Smooth muscle cell (in vitro differentiated cells): ENCODE data around the gene LCNL1. TPM values are rescaled to one million over a fixed set of nuclear protein-coding genes. Genes with fewer than 3 reads are reported as not detected.

ENCODE experiments used
- DNase-seq: peaks from one replicate; lab custom pipeline; 2025; ENCODE audit not compliant: unreplicated experiment; lab: John Stamatoyannopoulos, UW
- H2AFZ ChIP-seq: fragments of 200-600 bp; sonication (generic); 2 replicates; pipeline ENCODE4 v1.6.0; 2016; ENCODE audit warnings: antibody characterized with exemption, low read depth, mild to moderate bottlenecking
- H3F3A ChIP-seq: fragments of 200-600 bp; sonication (generic); 2 replicates; pipeline ENCODE4 v1.6.0; 2017; ENCODE audit warnings: antibody characterized with exemption, low read depth
- H3K27ac ChIP-seq: fragments of 200-600 bp; sonication (generic); 2 replicates; pipeline ENCODE4 v1.5.1; 2016; ENCODE audit warnings: low read depth, mild to moderate bottlenecking
- H3K27me3 ChIP-seq: fragments of 200-600 bp; sonication (generic); 2 replicates; pipeline ENCODE4 v1.6.1; 2016; ENCODE audit warnings: low read depth, mild to moderate bottlenecking
- H3K36me3 ChIP-seq: fragments of 200-600 bp; sonication (generic); 2 replicates; pipeline ENCODE4 v1.5.1; 2016; ENCODE audit warnings: low read depth
- H3K4me1 ChIP-seq: fragments of 200-600 bp; sonication (generic); 2 replicates; pipeline ENCODE4 v1.5.1; 2016; ENCODE audit warnings: low read depth
- H3K4me2 ChIP-seq: fragments of 200-600 bp; sonication (generic); 2 replicates; pipeline ENCODE4 v1.6.0; 2016; ENCODE audit warnings: mild to moderate bottlenecking
- H3K4me3 ChIP-seq: fragments of 200-600 bp; sonication (generic); 2 replicates; pipeline ENCODE4 v1.5.1; 2016; ENCODE audit warnings: mild to moderate bottlenecking
- H3K79me2 ChIP-seq: fragments of 200-600 bp; sonication (generic); 2 replicates; pipeline ENCODE4 v1.6.0; 2016; ENCODE audit warnings: low read depth, mild to moderate bottlenecking
- H3K9ac ChIP-seq: fragments of 200-600 bp; sonication (generic); 2 replicates; pipeline ENCODE4 v1.6.0; 2016; ENCODE audit warnings: low read depth
- H3K9me3 ChIP-seq: fragments of 200-600 bp; sonication (generic); replicated peaks from 2 replicates; pipeline ENCODE4 v1.5.1; 2016; ENCODE audit warnings: low read depth
- H4K20me1 ChIP-seq: fragments of 200-600 bp; sonication (generic); 2 replicates; pipeline ENCODE4 v1.6.0; 2016; ENCODE audit warnings: low read depth
- WGBS: methylation state at CpG from one replicate; pipeline ENCODE4 v1.1.7; 2016; ENCODE audit warnings: low lambda C conversion rate; 5-methylcytosine and 5-hydroxymethylcytosine counted together
- polyA plus RNA-seq: library from polyadenylated mRNA; unstranded; fragments of >200 nt; fragmentation: Nextera tagmentation; extraction: Ambion mirVana; gene quantifications from 2 replicates; pipeline ENCODE4 v1.2.1, GENCODE V29; 2016
- total RNA-seq: library from RNA; depleted of rRNA; stranded (reverse); fragments of >200 nt; gene quantifications from 2 replicates; pipeline ENCODE4 v1.2.3, GENCODE V29; 2014
- TF ChIP-seq, protein P1 (sequence below): fragments of 200-600 bp; sonication (generic); IDR thresholded peaks from 2 replicates; pipeline ENCODE4 v1.5.1; 2017; ENCODE audit warnings: borderline replicate concordance, mild to moderate bottlenecking, antibody characterized with exemption; ENCODE audit not compliant: insufficient read depth, poor library complexity, severe bottlenecking

The LCNL1 gene
- total and polyA plus RNA-seq, 2 experiments from 2014 or later, result 0.89 to 1.1 TPM

DNA sequence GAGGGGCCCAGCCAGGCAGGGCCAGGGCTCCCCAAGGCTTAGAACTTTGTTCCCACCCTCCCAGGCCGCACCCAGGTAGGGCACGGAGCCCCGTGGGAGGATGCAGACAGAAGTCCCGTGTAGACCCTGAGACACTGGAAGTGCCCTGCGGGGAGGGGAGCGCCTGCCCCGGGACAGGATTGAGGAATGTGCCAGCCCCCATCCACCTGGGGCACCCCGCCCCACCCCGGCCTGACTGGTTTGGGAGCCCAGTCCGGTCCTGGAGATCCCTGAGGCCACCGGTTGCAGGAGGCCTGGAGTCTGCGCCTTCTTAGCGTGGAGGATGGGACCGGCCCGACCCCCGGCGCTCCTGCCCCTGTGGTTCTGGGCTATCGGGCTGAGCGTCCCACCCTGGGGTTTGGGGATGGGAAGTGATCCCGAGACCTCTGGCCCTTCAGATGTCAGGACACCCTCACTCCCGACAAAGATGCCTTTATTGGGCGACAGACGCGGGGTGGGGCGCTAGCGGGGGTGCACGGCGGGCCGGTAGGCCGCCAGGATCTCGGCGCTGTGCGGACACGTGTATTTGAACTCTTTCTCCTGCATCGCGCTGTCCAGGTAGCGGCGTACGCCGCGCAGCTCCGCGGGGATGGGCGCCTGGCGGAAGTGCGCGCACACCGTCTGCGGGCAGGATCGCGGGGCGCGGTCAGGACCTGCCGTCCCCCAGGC lies 11.5 kb downstream of the LCNL1 start:
- Histone ChIP-seq H3K9me3 (no peaks in the 10 kb centered on the region), H2AFZ (no peak overlapping the region), H3K4me3 (no peak overlapping the region), H3K27ac (no peak overlapping the region), H3K79me2 (no peaks in the 10 kb centered on the region), H3F3A (peaks cover 3% of the 10 kb centered on the region), H3K9ac (no peak overlapping the region), H3K27me3 (no peaks in the 10 kb centered on the region), H3K4me1 (peaks cover 18% of the 10 kb centered on the region), H3K36me3 (no peaks in the 10 kb centered on the region), H3K4me2 (peak overlapping the region; percentile 31), H4K20me1 (no peaks in the 10 kb centered on the region)
- DNase-seq, result no peak
- TF ChIP-seq, protein P1, sequence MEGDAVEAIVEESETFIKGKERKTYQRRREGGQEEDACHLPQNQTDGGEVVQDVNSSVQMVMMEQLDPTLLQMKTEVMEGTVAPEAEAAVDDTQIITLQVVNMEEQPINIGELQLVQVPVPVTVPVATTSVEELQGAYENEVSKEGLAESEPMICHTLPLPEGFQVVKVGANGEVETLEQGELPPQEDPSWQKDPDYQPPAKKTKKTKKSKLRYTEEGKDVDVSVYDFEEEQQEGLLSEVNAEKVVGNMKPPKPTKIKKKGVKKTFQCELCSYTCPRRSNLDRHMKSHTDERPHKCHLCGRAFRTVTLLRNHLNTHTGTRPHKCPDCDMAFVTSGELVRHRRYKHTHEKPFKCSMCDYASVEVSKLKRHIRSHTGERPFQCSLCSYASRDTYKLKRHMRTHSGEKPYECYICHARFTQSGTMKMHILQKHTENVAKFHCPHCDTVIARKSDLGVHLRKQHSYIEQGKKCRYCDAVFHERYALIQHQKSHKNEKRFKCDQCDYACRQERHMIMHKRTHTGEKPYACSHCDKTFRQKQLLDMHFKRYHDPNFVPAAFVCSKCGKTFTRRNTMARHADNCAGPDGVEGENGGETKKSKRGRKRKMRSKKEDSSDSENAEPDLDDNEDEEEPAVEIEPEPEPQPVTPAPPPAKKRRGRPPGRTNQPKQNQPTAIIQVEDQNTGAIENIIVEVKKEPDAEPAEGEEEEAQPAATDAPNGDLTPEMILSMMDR, result no peak
- 81% methylated on average over 31 of the region's 54 CpGs for WGBS

DNA sequence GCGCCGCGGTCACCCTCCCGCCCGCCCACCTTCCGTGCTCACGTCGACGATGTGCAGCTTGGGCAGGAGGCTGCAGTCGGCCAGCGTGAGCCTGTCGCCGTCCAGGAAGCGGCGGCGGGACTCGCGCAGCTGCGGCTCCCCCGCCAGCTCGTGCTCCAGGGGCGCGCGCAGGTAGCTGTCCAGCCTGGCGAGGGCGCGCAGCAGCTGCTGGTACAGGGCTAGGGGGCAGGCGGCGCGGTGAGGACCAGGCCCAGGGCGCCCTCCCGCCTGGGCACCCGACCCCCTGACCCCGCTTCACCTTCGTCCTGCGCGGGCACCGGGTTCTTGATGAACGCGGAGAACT lies 12.1 kb downstream of the LCNL1 start:
- peaks cover 3% of the 10 kb centered on the region for H3F3A ChIP-seq
- peaks cover 18% of the 10 kb centered on the region for H3K4me1 ChIP-seq
- TF ChIP-seq, protein P1, result no peak
- no peak for DNase-seq
- H2AFZ ChIP-seq, result no peak overlapping the region
- H3K36me3 ChIP-seq, result no peaks in the 10 kb centered on the region
- H3K4me3 ChIP-seq, result no peak overlapping the region
- H4K20me1 ChIP-seq, result no peaks in the 10 kb centered on the region
- WGBS, result 64% methylated on average over 10 of the region's 40 CpGs
- H3K79me2 ChIP-seq, result no peaks in the 10 kb centered on the region
- peak overlapping the region; percentile 31 for H3K4me2 ChIP-seq
- H3K27me3 ChIP-seq, result no peaks in the 10 kb centered on the region
- no peak overlapping the region for H3K9ac ChIP-seq
- H3K27ac ChIP-seq, result no peak overlapping the region
- no peaks in the 10 kb centered on the region for H3K9me3 ChIP-seq

DNA sequence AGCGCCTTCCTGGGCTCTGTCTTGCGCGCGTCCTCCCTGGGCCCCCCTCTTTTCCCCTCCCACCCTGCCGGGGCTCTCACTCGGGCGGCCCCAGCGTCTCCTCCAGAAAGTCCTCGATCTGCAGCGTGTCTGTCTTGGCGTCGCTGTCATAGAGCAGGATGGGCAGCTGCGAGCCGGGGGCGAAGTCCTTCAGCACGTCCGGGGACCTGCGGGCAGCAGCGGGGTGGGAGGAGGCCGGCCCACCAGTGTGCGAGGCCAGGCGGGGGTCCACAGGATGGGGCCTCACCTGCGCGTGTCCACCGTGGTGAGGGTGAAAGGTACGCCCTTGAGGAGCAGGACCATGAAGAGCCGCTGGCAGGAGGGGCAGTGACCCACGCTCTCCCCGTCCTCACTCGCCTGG lies 12.6 kb downstream of the LCNL1 start:
- Histone ChIP-seq H3K27ac (no peak overlapping the region), H3F3A (peaks cover 3% of the 10 kb centered on the region), H3K27me3 (no peaks in the 10 kb centered on the region), H3K9ac (no peak overlapping the region), H3K9me3 (no peaks in the 10 kb centered on the region), H4K20me1 (no peaks in the 10 kb centered on the region), H3K4me1 (peaks cover 18% of the 10 kb centered on the region), H3K4me3 (no peak overlapping the region), H3K36me3 (no peaks in the 10 kb centered on the region), H3K4me2 (peak overlapping the region; percentile 31), H3K79me2 (no peaks in the 10 kb centered on the region), H2AFZ (no peak overlapping the region)
- TF ChIP-seq, protein P1, result no peak
- WGBS, result 81% methylated on average over 17 of the region's 30 CpGs
- DNase-seq, result no peak

DNA sequence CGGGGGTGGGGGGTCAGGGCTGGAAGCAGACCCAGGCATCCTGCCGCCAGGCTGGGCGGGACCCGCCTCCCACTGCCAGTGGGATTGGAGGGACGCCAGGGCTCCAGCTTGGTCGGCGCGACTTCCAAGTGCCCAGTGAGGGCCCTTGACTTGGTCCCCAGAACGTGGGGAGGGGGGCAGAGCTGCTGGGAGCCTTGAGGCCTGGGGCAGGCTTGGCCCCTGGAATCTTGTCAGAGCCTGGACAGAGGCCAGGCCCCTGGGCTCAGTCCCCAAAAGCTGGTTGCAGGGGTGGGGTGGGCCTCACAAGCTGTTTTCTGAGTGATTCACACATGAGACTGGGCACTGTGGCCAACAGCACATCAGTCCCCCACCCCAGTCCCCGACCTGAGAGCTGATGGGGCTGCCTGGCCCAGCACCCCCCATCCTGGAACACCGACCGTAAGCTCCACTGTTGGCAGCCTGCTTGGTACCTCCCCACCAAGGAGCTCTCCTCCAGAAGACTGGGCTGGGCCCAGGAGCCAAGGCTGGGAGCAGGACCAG lies 13.0 kb downstream of the LCNL1 start:
- H3K4me3 ChIP-seq, result peak overlapping the region; percentile 40
- H3K4me2 ChIP-seq, result peak overlapping the region; percentile 82
- H3K27ac ChIP-seq, result no peak overlapping the region
- no peaks in the 10 kb centered on the region for H3K79me2 ChIP-seq
- H3K9me3 ChIP-seq, result no peaks in the 10 kb centered on the region
- H3K4me1 ChIP-seq, result peaks cover 18% of the 10 kb centered on the region
- peaks cover 3% of the 10 kb centered on the region for H3F3A ChIP-seq
- H3K9ac ChIP-seq, result no peak overlapping the region
- no peak overlapping the region for H2AFZ ChIP-seq
- DNase-seq, result no peak
- no peaks in the 10 kb centered on the region for H4K20me1 ChIP-seq
- H3K36me3 ChIP-seq, result no peaks in the 10 kb centered on the region
- TF ChIP-seq, protein P1, result no peak
- WGBS, result 66% methylated on average over 9 of the region's 12 CpGs
- H3K27me3 ChIP-seq, result no peaks in the 10 kb centered on the region
